Activated naive CD4-positive, alpha-beta T cell treated with anti-CD3 and anti-CD28 coated beads, Interleukin-2, amount 50 U/mL, for 24 hours (primary cell): ENCODE data around the gene CHI3L1.

Experiments
- H3K27ac Mint-ChIP-seq: one replicate; pipeline ENCODE4 v1.8.0; 2021; ENCODE audit warnings: mild to moderate bottlenecking, mixed read lengths
- H3K27me3 Mint-ChIP-seq: one replicate; pipeline ENCODE4 v1.8.0; 2021; ENCODE audit warnings: mixed read lengths
- H3K36me3 Mint-ChIP-seq: one replicate; pipeline ENCODE4 v1.8.0; 2021; ENCODE audit warnings: mixed read lengths
- H3K4me1 Mint-ChIP-seq: one replicate; pipeline ENCODE4 v1.8.0; 2021; ENCODE audit warnings: mixed read lengths
- H3K4me3 Mint-ChIP-seq: one replicate; pipeline ENCODE4 v1.8.0; 2021; ENCODE audit warnings: mild to moderate bottlenecking, mixed read lengths
- H3K9me3 Mint-ChIP-seq: one replicate; pipeline ENCODE4 v1.8.0; 2021; ENCODE audit warnings: mixed read lengths

CHI3L1 gene

GRCh38 chr1:203129501-203130231 lies 56.8 kb downstream of the CHI3L1 start:
- Mint-ChIP-seq H3K4me3 (no peak overlapping the region), H3K27ac (no peak overlapping the region), H3K4me1 (peaks cover 11% of the 10 kb centered on the region), H3K9me3 (no peaks in the 10 kb centered on the region), H3K36me3 (no peaks in the 10 kb centered on the region), H3K27me3 (peaks cover 32% of the 10 kb centered on the region)
